ENCODE data around the gene JAKMIP1. TPM values are rescaled to one million over a fixed set of nuclear protein-coding genes. Genes with fewer than 3 reads are reported as not detected.

JAKMIP1 gene
- total and polyA plus RNA-seq, 4 donors, result 0.08 to 0.46 (median 0.22) TPM

DNA sequence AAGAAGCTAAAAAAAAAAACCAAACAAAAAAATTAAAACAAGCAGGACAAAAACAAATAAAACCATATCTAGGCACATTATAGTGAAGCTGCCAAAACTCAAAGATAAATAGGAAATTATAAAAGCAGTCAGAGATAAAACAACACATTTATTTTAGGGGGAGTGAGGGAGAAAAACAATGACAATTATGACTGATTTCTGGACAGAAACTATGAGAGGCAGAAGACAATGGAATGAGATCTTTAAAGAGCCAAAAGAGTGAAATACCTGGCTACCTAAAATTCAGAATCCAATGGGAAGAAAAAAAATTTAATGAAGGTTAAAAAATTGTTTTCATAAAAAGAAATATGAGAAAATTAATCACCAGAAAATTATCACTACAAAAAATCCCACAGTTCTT, 215.5 kb downstream of the JAKMIP1 start:
- DNase-seq, result no peak
- Histone ChIP-seq H3K27ac (ENCODE audit: low read depth in 1 of 2, low read length in 1 of 2) (no peak overlapping the region), H3K9ac (ENCODE audit: insufficient read depth in 1 of 2, low read length in 2 of 2) (no peak overlapping the region), H3K4me1 (ENCODE audit: control insufficient read depth in 5 of 5, insufficient read depth in 5 of 5, low read length in 5 of 5) (no peaks in the 10 kb centered on the region), H3K36me3 (ENCODE audit: control insufficient read depth in 4 of 4, insufficient read depth in 4 of 4, low read length in 4 of 4) (no peaks in the 10 kb centered on the region), H3K27me3 (ENCODE audit: control insufficient read depth in 3 of 3, insufficient read depth in 3 of 3, low read length in 2 of 3) (peaks cover 0 to 10% (median 0%) of the 10 kb centered on the region in 3 donors), H3K9me3 (ENCODE audit: control insufficient read depth in 4 of 4, insufficient read depth in 3 of 4, low read length in 3 of 4) (peaks cover 0 to 4% (median 2%) of the 10 kb centered on the region in 4 donors), H3K4me3 (no peak overlapping the region)
- ATAC-seq (ENCODE audit: insufficient read depth, low FRiP score), result no peak
- TF ChIP-seq, protein P1, sequence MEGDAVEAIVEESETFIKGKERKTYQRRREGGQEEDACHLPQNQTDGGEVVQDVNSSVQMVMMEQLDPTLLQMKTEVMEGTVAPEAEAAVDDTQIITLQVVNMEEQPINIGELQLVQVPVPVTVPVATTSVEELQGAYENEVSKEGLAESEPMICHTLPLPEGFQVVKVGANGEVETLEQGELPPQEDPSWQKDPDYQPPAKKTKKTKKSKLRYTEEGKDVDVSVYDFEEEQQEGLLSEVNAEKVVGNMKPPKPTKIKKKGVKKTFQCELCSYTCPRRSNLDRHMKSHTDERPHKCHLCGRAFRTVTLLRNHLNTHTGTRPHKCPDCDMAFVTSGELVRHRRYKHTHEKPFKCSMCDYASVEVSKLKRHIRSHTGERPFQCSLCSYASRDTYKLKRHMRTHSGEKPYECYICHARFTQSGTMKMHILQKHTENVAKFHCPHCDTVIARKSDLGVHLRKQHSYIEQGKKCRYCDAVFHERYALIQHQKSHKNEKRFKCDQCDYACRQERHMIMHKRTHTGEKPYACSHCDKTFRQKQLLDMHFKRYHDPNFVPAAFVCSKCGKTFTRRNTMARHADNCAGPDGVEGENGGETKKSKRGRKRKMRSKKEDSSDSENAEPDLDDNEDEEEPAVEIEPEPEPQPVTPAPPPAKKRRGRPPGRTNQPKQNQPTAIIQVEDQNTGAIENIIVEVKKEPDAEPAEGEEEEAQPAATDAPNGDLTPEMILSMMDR (IDR thresholded peaks at IDR 0.05; ENCODE audit: control extremely low read depth, extremely low read depth), result no peak

DNA sequence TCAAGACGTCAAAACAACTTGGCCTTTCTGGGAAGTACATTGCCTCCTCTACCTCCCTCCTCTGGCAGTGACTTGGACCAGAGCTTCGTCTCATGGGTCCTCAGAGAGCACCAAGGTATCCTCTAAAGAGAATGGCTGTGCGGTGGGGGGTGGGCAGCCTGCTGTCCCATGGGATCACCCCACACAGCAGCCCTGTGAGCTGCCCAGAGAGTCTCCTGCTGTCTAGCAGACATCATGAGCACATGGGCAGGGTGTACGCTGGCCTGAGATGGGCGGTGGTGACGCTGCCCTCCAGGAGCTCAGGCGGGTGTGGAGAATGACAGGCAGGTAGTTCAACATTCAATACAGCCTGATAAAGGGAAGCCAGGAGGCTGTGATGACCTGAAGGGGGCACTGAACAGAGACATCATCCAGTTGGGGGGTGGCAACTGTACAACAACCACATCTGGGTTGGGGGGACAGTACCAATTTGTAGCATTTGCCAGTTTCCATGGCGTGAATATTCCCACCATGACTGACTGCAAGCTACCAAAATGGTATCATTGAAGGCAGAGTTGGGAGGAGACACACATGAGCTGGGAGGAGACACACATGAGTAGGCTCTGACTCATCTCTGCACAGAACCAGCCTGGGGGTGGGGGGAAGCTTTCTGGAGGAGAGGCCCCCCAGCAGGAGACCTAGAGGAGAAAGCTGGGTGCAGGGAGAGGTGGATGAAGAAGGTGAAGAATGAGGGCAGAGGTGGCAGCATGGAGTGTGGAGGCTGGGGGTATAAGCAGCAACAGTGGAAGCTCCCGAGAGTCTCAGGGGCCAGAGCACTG, 218.0 kb downstream of the JAKMIP1 start:
- no peaks in the 10 kb centered on the region for H3K36me3 ChIP-seq (ENCODE audit: control insufficient read depth in 4 of 4, insufficient read depth in 4 of 4, low read length in 4 of 4)
- 78 to 83% methylated on average over 9 of the region's 9 CpGs for WGBS, 2 donors
- ATAC-seq (ENCODE audit: insufficient read depth, low FRiP score), result no peak
- TF ChIP-seq, protein P1 (IDR thresholded peaks at IDR 0.05; ENCODE audit: control extremely low read depth, extremely low read depth), result no peak
- H3K27me3 ChIP-seq (ENCODE audit: control insufficient read depth in 3 of 3, insufficient read depth in 3 of 3, low read length in 2 of 3), result peaks cover 0 to 14% (median 0%) of the 10 kb centered on the region in 3 donors
- DNase-seq, result peak in 1 of 3 donors; percentile 3
- H3K9ac ChIP-seq (ENCODE audit: insufficient read depth in 1 of 2, low read length in 2 of 2), result no peak overlapping the region
- H3K27ac ChIP-seq (ENCODE audit: low read depth in 1 of 2, low read length in 1 of 2), result no peak overlapping the region
- H3K9me3 ChIP-seq (ENCODE audit: control insufficient read depth in 4 of 4, insufficient read depth in 3 of 4, low read length in 3 of 4), result peaks cover 0 to 4% (median 2%) of the 10 kb centered on the region in 4 donors
- no peak overlapping the region for H3K4me3 ChIP-seq
- H3K4me1 ChIP-seq (ENCODE audit: control insufficient read depth in 5 of 5, insufficient read depth in 5 of 5, low read length in 5 of 5), result no peaks in the 10 kb centered on the region

- no peak overlapping the region for H3K4me3 ChIP-seq
- TF ChIP-seq, protein P1 (IDR thresholded peaks at IDR 0.05; ENCODE audit: control extremely low read depth, extremely low read depth), result no peak
- WGBS, 2 donors, result 37 to 55% methylated on average over 3 of the region's 3 CpGs
- H3K9me3 ChIP-seq (ENCODE audit: control insufficient read depth in 4 of 4, insufficient read depth in 3 of 4, low read length in 3 of 4), result peaks cover 0 to 4% (median 2%) of the 10 kb centered on the region in 4 donors
- H3K36me3 ChIP-seq (ENCODE audit: control insufficient read depth in 4 of 4, insufficient read depth in 4 of 4, low read length in 4 of 4), result no peaks in the 10 kb centered on the region
- DNase-seq (peak; percentile 27 to 50 (median 32)), ATAC-seq (ENCODE audit: insufficient read depth, low FRiP score) (no peak)
- H3K4me1 ChIP-seq (ENCODE audit: control insufficient read depth in 5 of 5, insufficient read depth in 5 of 5, low read length in 5 of 5), result no peaks in the 10 kb centered on the region
- H3K27me3 ChIP-seq (ENCODE audit: control insufficient read depth in 3 of 3, insufficient read depth in 3 of 3, low read length in 2 of 3), result peaks cover 0 to 14% (median 0%) of the 10 kb centered on the region in 3 donors
- H3K27ac ChIP-seq (ENCODE audit: low read depth in 1 of 2, low read length in 1 of 2), result no peak overlapping the region
- no peak overlapping the region for H3K9ac ChIP-seq (ENCODE audit: insufficient read depth in 1 of 2, low read length in 2 of 2)
These were observed 219.8 kb downstream of the JAKMIP1 start for GRCh38 chr4:5980436-5981155.
